CD8-positive, alpha-beta memory T cell (primary cell): ENCODE data around the gene STYX. TPM values are rescaled to one million over a fixed set of nuclear protein-coding genes. Genes with fewer than 3 reads are reported as not detected.

Experiments used
- CTCF ChIA-PET: fragments of 350-600 bp; sonication (Branson Sonifier 250); formaldehyde crosslinking; loops from one replicate; lab custom pipeline; 2021; ENCODE audit warnings: antibody characterized with exemption; lab: Charles Lee
- POLR2A ChIA-PET: fragments of 350-600 bp; sonication (Branson Sonifier 250); formaldehyde crosslinking; loops from one replicate; lab custom pipeline; 2021; ENCODE audit warnings: antibody characterized with exemption; lab: Charles Lee
- DNase-seq, 5 donors: peaks; one replicate each; pipeline versions ENCODE4 v3.0.0 to v3.0.0-alpha.2; 2020 to 2022; ENCODE audit warnings: mixed read lengths in 1 of 5
- H3K27ac ChIP-seq: one replicate; pipeline ENCODE4 v1.7.0; 2013; ENCODE audit warnings: low read depth, mild to moderate bottlenecking, low read length, moderate library complexity
- H3K27me3 ChIP-seq: 2 replicates; pipeline ENCODE4 v1.7.0; 2013; ENCODE audit warnings: low read length, mild to moderate bottlenecking; ENCODE audit not compliant: insufficient read depth, poor library complexity, severe bottlenecking
- H3K36me3 ChIP-seq: 2 replicates; pipeline ENCODE4 v1.7.0; 2013; ENCODE audit warnings: mild to moderate bottlenecking, low read length, moderate library complexity; ENCODE audit not compliant: insufficient read depth
- H3K4me1 ChIP-seq: 2 replicates; pipeline ENCODE4 v1.7.0; 2013; ENCODE audit warnings: mild to moderate bottlenecking, low read length, moderate library complexity; ENCODE audit not compliant: insufficient read depth
- H3K4me3 ChIP-seq: 2 replicates; pipeline ENCODE4 v1.7.0; 2013; ENCODE audit warnings: mild to moderate bottlenecking, low read length
- H3K9me3 ChIP-seq: 2 replicates; pipeline ENCODE4 v1.7.0; 2013; ENCODE audit warnings: mild to moderate bottlenecking, low read length
- H3K27ac Mint-ChIP-seq, 8 donors: one replicate each; pipeline ENCODE4 v1.8.0; 2020 to 2021; ENCODE audit warnings: mixed read lengths in 8 of 8, mild to moderate bottlenecking in 6 of 8, inconsistent platforms in 3 of 8, moderate library complexity in 3 of 8
- H3K27me3 Mint-ChIP-seq, 2 donors: one replicate each; pipeline ENCODE4 v1.8.0; 2020 to 2021; ENCODE audit warnings: mixed read lengths in 2 of 2, mild to moderate bottlenecking in 1 of 2, moderate library complexity in 1 of 2
- H3K36me3 Mint-ChIP-seq, 3 donors: one replicate each; pipeline ENCODE4 v1.8.0; 2020 to 2021; ENCODE audit warnings: mixed read lengths in 3 of 3, inconsistent platforms in 1 of 3, mild to moderate bottlenecking in 1 of 3
- H3K4me1 Mint-ChIP-seq, 3 donors: one replicate each; pipeline ENCODE4 v1.8.0; 2020 to 2021; ENCODE audit warnings: mixed read lengths in 3 of 3, inconsistent platforms in 1 of 3, mild to moderate bottlenecking in 1 of 3
- H3K4me3 Mint-ChIP-seq, 7 donors: one replicate each; pipeline ENCODE4 v1.8.0; 2020 to 2021; ENCODE audit warnings: mixed read lengths in 7 of 7, mild to moderate bottlenecking in 6 of 7, moderate library complexity in 4 of 7, inconsistent platforms in 2 of 7
- H3K9me3 Mint-ChIP-seq, 5 donors: one replicate each; pipeline ENCODE4 v1.8.0; 2020 to 2022; ENCODE audit warnings: mixed read lengths in 5 of 5, mild to moderate bottlenecking in 3 of 5, moderate library complexity in 2 of 5, inconsistent platforms in 1 of 5
- polyA plus RNA-seq: library from polyadenylated mRNA; unstranded; fragments of 300-500 nt; fragmentation: Illumina TruSeq; gene quantifications from one replicate; pipeline ENCODE4 v1.2.3, GENCODE V29; 2021
- total RNA-seq, 2 experiments: library from RNA; stranded (reverse); gene quantifications; one replicate each; pipeline ENCODE4 v1.2.3, GENCODE V29; 2021

Gene STYX, protein sequence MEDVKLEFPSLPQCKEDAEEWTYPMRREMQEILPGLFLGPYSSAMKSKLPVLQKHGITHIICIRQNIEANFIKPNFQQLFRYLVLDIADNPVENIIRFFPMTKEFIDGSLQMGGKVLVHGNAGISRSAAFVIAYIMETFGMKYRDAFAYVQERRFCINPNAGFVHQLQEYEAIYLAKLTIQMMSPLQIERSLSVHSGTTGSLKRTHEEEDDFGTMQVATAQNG
- total RNA-seq (10 to 100 TPM; 20.9 to 21.2 TPM), polyA plus RNA-seq (25.4 TPM)

GRCh38 chr14:52729925-52730708 lies at the start of gene STYX:
Gene STYX (plus strand): TSS chr14:52730166. CDS start chr14:52730475, 309 bp downstream.
- no peaks in the 10 kb centered on the region for H3K9me3 ChIP-seq
- peaks cover 15% of the 10 kb centered on the region for H3K36me3 ChIP-seq
- H3K4me3 ChIP-seq: peak within 1 kb of the TSS; percentile 96
- peaks cover 28% of the 10 kb centered on the region for H3K4me1 ChIP-seq
- Mint-ChIP-seq H3K9me3 (no peaks in the 10 kb centered on the region), H3K27me3 (peaks cover 0 to 1% of the 10 kb centered on the region in 2 donors), H3K4me1 (peaks cover 34 to 41% (median 41%) of the 10 kb centered on the region in 3 donors), H3K36me3 (peaks cover 13 to 62% (median 14%) of the 10 kb centered on the region in 3 donors), H3K4me3 (peak within 1 kb of the TSS; percentile 91 to 98 (median 94)), H3K27ac (peak within 1 kb of the TSS; percentile 84 to 99 (median 92))
- POLR2A ChIA-PET: interaction anchor here (0.5 to 2.3 kb wide), 8 partner anchors 9 to 1490 kb away, joined by 3 to 22 read pairs (median 5); partner anchors contain the start of genes ERO1A and TMX1
- DNase-seq: peak; percentile 94 to 98 (median 97)
- CTCF ChIA-PET: interaction anchor here (0.6 to 2.8 kb wide), 4 partner anchors 12 to 47 kb away, joined by 3 to 13 read pairs (median 7); no protein-coding TSS in a partner anchor
- peak within 1 kb of the TSS; percentile 81 for H3K27ac ChIP-seq
- H3K27me3 ChIP-seq: no peaks in the 10 kb centered on the region

- peak overlapping the region in 7 of 8 donors; percentile 3 to 59 (median 41) for H3K27ac Mint-ChIP-seq
These were observed 45.9 kb upstream of the STYX start for GRCh38 chr14:52683985-52684520.

GRCh38 chr14:52686176-52686575 lies 43.8 kb upstream of the STYX start:
- Histone ChIP-seq H3K4me1 (peaks cover 27% of the 10 kb centered on the region), H3K4me3 (no peak overlapping the region), H3K36me3 (no peaks in the 10 kb centered on the region), H3K27ac (no peak overlapping the region), H3K9me3 (no peaks in the 10 kb centered on the region), H3K27me3 (no peaks in the 10 kb centered on the region)
- DNase-seq: no peak
- ChIA-PET POLR2A (no interaction called here), CTCF (interaction anchor here (0.7 kb wide), 1 partner anchor 12 kb away, joined by 3 read pairs; no protein-coding TSS in a partner anchor)
- Mint-ChIP-seq H3K36me3 (peaks cover 0 to 8% (median 4%) of the 10 kb centered on the region in 3 donors), H3K27me3 (no peaks in the 10 kb centered on the region), H3K9me3 (no peaks in the 10 kb centered on the region), H3K4me3 (peak overlapping the region in 4 of 7 donors; percentile 1 to 22 (median 18)), H3K27ac (peak overlapping the region in 5 of 8 donors; percentile 7 to 50 (median 13)), H3K4me1 (peaks cover 64 to 80% (median 78%) of the 10 kb centered on the region in 3 donors)

More at GRCh38 chr14:52683985-52684520, 45.9 kb upstream of the STYX start:
- Mint-ChIP-seq H3K27me3 (no peaks in the 10 kb centered on the region), H3K4me3 (peak overlapping the region in 1 of 7 donors; percentile 7), H3K4me1 (peaks cover 53 to 62% (median 61%) of the 10 kb centered on the region in 3 donors), H3K36me3 (peaks cover 0 to 13% (median 0%) of the 10 kb centered on the region in 3 donors), H3K9me3 (no peaks in the 10 kb centered on the region)
- H3K27ac ChIP-seq: no peak overlapping the region
- ChIA-PET POLR2A (no interaction called here), CTCF (interaction anchor here (0.6 kb wide), 1 partner anchor 43 kb away, joined by 3 read pairs; no protein-coding TSS in a partner anchor)
- H3K4me3 ChIP-seq: no peak overlapping the region
- no peaks in the 10 kb centered on the region for H3K9me3 ChIP-seq
- peaks cover 12% of the 10 kb centered on the region for H3K4me1 ChIP-seq
- H3K27me3 ChIP-seq: no peaks in the 10 kb centered on the region
- no peaks in the 10 kb centered on the region for H3K36me3 ChIP-seq
- DNase-seq: no peak

DNA sequence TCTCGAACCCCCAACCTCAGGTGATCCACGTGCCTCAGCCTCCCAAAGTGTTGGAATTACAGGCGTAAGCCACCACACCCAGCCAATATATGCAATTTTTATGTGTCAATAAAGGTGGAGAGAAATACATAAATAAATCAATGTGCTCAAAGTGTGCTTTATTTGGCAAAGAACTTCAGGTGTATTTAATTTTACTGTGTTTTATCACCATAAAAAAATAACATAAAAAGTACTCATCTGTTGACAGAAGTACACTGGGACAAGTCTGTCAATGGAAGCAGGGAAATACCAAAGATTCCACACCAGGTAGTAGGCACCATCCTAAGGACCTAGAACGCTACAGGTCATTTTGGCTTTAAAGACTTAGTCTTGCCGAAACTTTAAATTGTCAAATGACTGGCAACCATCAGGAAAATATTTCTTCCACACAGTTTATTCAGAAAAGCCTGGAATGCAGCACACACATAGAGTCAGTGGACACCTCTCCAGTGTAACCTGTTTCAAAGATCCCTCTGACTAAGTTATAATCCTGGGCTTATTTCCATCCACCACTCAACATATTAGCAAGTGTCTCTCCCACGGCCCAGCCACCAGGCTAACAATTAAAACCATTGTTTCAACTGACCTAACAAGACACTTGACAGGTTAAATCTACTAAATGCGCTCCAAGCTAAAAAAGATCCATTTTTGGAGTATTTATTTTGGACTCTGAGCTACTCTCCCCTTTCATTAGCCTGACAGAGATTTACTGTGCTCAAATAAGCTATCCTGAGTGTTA lies 38.8 kb upstream of the STYX start:
- no peak for DNase-seq
- Histone ChIP-seq H3K4me3 (no peak overlapping the region), H3K4me1 (peaks cover 51% of the 10 kb centered on the region), H3K36me3 (no peaks in the 10 kb centered on the region), H3K27ac (no peak overlapping the region), H3K9me3 (no peaks in the 10 kb centered on the region), H3K27me3 (no peaks in the 10 kb centered on the region)
- ChIA-PET CTCF (no interaction called here), POLR2A (no interaction called here)
- H3K36me3 Mint-ChIP-seq: peaks cover 0 to 11% (median 4%) of the 10 kb centered on the region in 3 donors
- H3K4me1 Mint-ChIP-seq: peaks cover 77 to 90% (median 87%) of the 10 kb centered on the region in 3 donors
- no peaks in the 10 kb centered on the region for H3K27me3 Mint-ChIP-seq
- peak overlapping the region in 5 of 7 donors; percentile 13 to 65 (median 52) for H3K4me3 Mint-ChIP-seq
- no peaks in the 10 kb centered on the region for H3K9me3 Mint-ChIP-seq
- H3K27ac Mint-ChIP-seq: peak overlapping the region in 4 of 8 donors; percentile 0 to 43 (median 8)

GRCh38 chr14:52692248-52692962 lies 37.6 kb upstream of the STYX start:
- Mint-ChIP-seq H3K27me3 (no peaks in the 10 kb centered on the region), H3K4me1 (peaks cover 66 to 80% (median 77%) of the 10 kb centered on the region in 3 donors), H3K27ac (peak overlapping the region in 7 of 8 donors; percentile 0 to 53 (median 13)), H3K4me3 (peak overlapping the region; percentile 6 to 65 (median 58)), H3K9me3 (no peaks in the 10 kb centered on the region), H3K36me3 (peaks cover 0 to 11% (median 4%) of the 10 kb centered on the region in 3 donors)
- CTCF ChIA-PET: interaction anchor here (1.3 kb wide), 1 partner anchor 50 kb away, joined by 4 read pairs; no protein-coding TSS in a partner anchor
- Histone ChIP-seq H3K9me3 (no peaks in the 10 kb centered on the region), H3K27me3 (no peaks in the 10 kb centered on the region), H3K27ac (no peak overlapping the region), H3K36me3 (no peaks in the 10 kb centered on the region), H3K4me3 (no peak overlapping the region), H3K4me1 (peaks cover 49% of the 10 kb centered on the region)
- POLR2A ChIA-PET: no interaction called here
- peak in 2 of 5 donors; percentile 14 to 20 for DNase-seq

DNA sequence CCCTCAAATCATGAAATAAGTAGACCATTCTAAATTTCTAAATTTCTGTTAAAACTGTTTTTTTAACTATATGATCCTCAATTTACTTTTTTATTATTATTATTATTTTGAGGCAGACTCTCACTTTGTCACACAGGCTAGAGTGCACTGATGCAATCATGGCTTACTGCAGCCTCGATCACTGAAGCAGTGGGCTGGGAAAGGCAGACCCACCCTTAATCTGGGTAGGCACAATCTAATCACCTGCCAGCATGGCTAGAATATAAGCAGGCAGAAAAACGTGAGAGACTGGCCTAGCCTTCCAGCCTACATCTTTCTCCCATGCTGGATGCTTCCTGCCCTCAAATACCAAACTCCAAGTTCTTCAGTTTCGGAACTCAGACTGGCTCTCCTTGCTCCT lies 36.9 kb upstream of the STYX start:
- no peaks in the 10 kb centered on the region for H3K27me3 ChIP-seq
- Mint-ChIP-seq H3K36me3 (peaks cover 0 to 11% (median 4%) of the 10 kb centered on the region in 3 donors), H3K4me3 (peak overlapping the region; percentile 12 to 73 (median 59)), H3K4me1 (peaks cover 60 to 75% (median 72%) of the 10 kb centered on the region in 3 donors), H3K27me3 (no peaks in the 10 kb centered on the region), H3K27ac (peak overlapping the region in 2 of 8 donors; percentile 3 to 66), H3K9me3 (no peaks in the 10 kb centered on the region)
- ChIA-PET POLR2A (no interaction called here), CTCF (interaction anchor here (0.9 to 1.3 kb wide), 2 partner anchors 14 to 49 kb away, joined by 3 to 4 read pairs; no protein-coding TSS in a partner anchor)
- no peak overlapping the region for H3K27ac ChIP-seq
- no peak for DNase-seq
- peaks cover 49% of the 10 kb centered on the region for H3K4me1 ChIP-seq
- H3K4me3 ChIP-seq: no peak overlapping the region
- H3K36me3 ChIP-seq: no peaks in the 10 kb centered on the region
- H3K9me3 ChIP-seq: no peaks in the 10 kb centered on the region
